ENCODE data around the gene ZNG1B. TPM values are rescaled to one million over a fixed set of nuclear protein-coding genes. Genes with fewer than 3 reads are reported as not detected.
A peak's percentile ranks its signal among the peaks of the same experiment; 100 is the strongest.
"Not testable (repeated sequence)": the region's sequence is repeated elsewhere in the genome, so short reads cannot be mapped to it uniquely, and the experiment has no call there.

Gene ZNG1B
- polyA plus RNA-seq, 1 donor = 38.4 TPM

DNA sequence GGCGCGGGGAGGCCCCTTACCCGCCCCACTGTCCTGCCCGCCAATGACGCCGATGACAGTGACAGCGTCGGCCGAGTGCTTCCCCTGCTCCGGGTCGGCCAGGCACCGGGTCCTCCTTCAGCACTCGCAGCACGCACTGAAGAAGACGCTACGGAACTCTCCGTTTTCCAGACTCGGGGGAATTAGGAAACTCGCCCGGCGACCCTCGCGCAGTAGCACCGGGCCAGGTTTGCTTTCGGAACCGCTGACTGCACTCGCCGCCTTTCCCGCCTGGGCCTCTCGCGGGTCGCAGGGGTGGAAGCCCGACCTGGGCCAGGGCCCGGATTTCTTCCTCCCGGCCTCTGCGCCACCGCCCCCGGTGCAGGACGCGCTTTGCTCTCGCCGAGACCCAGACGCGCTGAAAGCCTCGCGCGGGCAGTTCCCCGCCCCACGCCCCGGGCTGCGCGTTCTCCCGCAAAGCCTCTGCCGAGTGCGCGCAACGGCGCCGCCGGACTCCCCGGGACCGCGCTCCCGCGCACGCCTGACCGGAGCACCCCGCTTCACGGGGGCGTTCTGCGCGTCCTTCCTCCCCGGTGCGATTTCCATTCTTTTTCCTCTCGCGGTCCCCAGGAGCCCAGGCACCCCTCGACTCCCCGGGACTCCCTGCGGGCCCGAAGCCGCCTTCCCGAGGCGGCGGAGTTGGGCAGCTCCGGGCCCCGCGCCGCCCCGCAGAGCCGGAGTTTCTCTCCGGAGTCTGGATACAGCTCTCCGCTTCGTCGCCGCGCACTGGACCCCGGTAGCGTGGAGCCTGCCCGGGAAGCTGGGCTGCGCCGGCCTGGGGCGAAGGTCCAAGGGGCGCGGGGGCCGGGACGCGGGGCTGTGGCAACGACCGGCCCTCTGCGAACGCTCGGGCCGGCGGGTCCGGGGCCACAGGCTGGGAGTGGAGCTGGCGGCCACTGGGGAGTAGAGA, 65.9 kb downstream of the ZNG1B start:
- not testable (repeated sequence) for H3K4me1 ChIP-seq (ENCODE audit: control insufficient read depth, insufficient read depth, low read length); H3K9me3 ChIP-seq (ENCODE audit: control insufficient read depth, low read depth, low read length); H3K36me3 ChIP-seq (ENCODE audit: control insufficient read depth, insufficient read depth, low read length); H3K4me3 ChIP-seq (ENCODE audit: low read length); H3K27ac ChIP-seq (ENCODE audit: low read length)
- DNase-seq = peak in 1 of 2 donors; percentile 14
- no CpG with 5 or more reads among the region's 116 CpGs for WGBS (ENCODE audit: insufficient coverage, low lambda C conversion rate)
- H3K27me3 ChIP-seq (ENCODE audit: control insufficient read depth, insufficient read depth, low read length) = peaks cover 38% of the 10 kb centered on the region

DNA sequence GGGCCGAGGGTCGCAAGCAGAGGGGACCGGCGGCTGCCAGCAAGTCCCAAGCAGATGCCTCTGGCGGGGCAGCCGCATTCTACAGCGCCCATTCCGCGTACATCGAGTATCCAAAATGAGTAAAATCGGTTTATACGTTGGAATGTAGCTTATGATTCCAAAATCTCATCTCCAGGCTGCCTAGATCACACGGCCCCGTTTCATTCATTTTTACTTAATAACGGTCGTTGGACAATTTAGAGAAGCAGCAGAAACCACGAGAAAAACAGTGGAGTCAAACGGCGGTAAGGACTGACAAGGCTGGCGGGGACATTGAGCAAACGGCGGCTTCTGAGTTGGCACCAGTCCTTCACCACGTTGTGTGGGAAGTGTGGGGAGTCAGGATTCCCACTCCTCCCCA, 66.6 kb downstream of the ZNG1B start:
- peaks cover 41% of the 10 kb centered on the region for H3K27me3 ChIP-seq (ENCODE audit: control insufficient read depth, insufficient read depth, low read length)
- H3K27ac ChIP-seq (ENCODE audit: low read length); H3K36me3 ChIP-seq (ENCODE audit: control insufficient read depth, insufficient read depth, low read length); H3K4me3 ChIP-seq (ENCODE audit: low read length); H3K4me1 ChIP-seq (ENCODE audit: control insufficient read depth, insufficient read depth, low read length); H3K9me3 ChIP-seq (ENCODE audit: control insufficient read depth, low read depth, low read length): not testable (repeated sequence)
- peak in 1 of 2 donors; percentile 14 for DNase-seq
- no CpG with 5 or more reads among the region's 23 CpGs for WGBS (ENCODE audit: insufficient coverage, low lambda C conversion rate)

DNA sequence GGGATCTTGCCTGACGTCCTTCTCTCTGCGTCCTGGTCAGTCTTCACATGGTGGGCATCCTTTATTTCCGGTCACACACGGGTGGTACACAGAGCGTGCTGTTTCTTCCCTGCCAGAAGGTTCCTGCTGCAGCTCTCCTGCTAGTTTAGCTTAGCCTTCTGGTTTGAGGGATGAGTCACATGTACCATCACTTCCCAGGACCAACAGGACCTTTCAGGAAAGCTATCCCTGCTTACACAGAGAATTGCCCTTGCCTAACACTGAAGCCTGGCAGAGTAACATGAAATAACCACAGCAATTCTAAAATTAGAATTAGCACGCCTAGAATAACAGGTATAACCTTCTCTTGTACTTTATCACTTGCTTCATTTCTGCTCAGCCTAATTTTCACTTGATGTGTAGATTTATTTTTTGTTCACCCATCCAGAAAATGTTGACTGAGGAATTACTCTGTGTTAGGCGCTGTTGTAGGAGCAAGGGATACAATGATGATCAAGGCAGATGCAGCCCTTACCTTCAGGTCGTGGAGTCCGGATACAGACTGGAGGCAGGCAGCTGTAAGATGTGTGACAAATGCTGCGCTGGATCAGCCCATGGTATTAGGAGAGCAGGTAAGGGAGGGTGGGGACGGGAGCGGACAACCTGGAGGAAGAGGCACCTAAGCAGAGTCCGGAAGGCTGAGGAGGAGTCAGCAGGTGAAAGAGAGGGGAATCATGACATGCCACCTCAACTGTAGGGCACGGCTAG, 70.1 kb downstream of the ZNG1B start:
- DNase-seq; H3K4me3 ChIP-seq (ENCODE audit: low read length); H3K9me3 ChIP-seq (ENCODE audit: control insufficient read depth, low read depth, low read length); H3K27ac ChIP-seq (ENCODE audit: low read length); H3K4me1 ChIP-seq (ENCODE audit: control insufficient read depth, insufficient read depth, low read length); H3K36me3 ChIP-seq (ENCODE audit: control insufficient read depth, insufficient read depth, low read length): not testable (repeated sequence)
- WGBS (ENCODE audit: insufficient coverage, low lambda C conversion rate) = no CpG with 5 or more reads among the region's 14 CpGs
- H3K27me3 ChIP-seq (ENCODE audit: control insufficient read depth, insufficient read depth, low read length) = peaks cover 32% of the 10 kb centered on the region

DNA sequence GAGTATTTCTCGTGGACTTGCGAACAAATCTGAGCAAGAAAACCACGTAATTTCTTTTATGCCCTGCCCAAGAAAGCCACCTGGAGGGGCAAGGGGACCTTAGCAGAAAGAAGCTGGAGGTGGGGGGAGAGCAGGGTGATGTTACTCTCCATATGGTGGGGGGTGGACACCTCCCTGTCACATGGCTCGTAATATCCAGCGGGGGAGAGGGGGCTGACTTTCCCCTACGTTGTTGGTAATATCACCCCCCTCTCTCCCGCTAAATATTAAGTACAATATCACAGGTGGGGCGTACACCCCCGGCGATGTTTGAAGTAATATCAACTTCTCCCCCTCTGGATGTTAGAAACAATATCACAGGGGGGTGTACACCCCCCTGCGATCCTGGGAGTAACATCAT, 70.7 kb downstream of the ZNG1B start:
- no CpG with 5 or more reads among the region's 11 CpGs for WGBS (ENCODE audit: insufficient coverage, low lambda C conversion rate)

DNA sequence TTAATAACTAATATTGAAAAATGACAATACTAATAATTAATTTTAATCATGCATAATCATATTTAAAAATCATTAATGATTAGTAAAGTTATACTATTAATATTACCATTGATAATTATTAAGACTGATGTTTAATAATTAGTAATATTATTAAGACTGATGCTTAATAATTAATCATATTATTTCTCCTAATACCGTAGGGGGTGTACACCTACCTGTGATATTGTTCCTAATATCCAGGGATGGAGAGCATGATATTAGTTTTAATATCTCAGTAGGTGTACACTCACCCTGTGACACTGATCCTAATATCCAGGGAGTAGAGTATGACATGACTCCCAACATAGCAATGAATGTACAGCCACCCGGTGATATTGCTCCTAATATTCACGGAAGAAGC, 73.4 kb downstream of the ZNG1B start:
- WGBS (ENCODE audit: insufficient coverage, low lambda C conversion rate) = no CpG with 5 or more reads among the region's 3 CpGs
- DNase-seq = not testable (repeated sequence)

More for the DNA sequence above, 70.7 kb downstream of the ZNG1B start:
- peaks cover 26% of the 10 kb centered on the region for H3K27me3 ChIP-seq (ENCODE audit: control insufficient read depth, insufficient read depth, low read length)
- not testable (repeated sequence) for H3K9me3 ChIP-seq (ENCODE audit: control insufficient read depth, low read depth, low read length); DNase-seq; H3K36me3 ChIP-seq (ENCODE audit: control insufficient read depth, insufficient read depth, low read length); H3K4me3 ChIP-seq (ENCODE audit: low read length); H3K4me1 ChIP-seq (ENCODE audit: control insufficient read depth, insufficient read depth, low read length); H3K27ac ChIP-seq (ENCODE audit: low read length)

DNA sequence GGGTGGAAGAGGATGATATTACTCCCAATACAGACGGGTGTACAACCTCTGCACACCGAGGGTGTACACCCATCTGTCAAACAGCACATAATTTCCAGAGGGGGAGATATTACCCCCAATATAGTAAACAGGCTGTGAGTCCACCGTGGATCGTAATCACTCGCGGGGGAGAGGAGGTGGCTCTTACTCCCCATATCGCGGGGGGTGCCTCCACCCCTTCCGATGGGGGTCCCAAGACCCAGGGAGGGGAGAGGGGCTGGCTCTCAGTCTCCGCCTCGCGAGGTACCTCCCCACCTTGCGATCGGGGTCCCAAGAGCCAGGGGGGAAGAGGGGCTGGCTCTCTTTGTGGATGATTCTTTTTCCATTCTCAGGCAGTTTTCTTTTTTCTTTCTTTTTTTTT, 74.4 kb downstream of the ZNG1B start:
- not testable (repeated sequence) for H3K9me3 ChIP-seq (ENCODE audit: control insufficient read depth, low read depth, low read length); H3K36me3 ChIP-seq (ENCODE audit: control insufficient read depth, insufficient read depth, low read length); H3K4me1 ChIP-seq (ENCODE audit: control insufficient read depth, insufficient read depth, low read length); H3K4me3 ChIP-seq (ENCODE audit: low read length); DNase-seq; H3K27ac ChIP-seq (ENCODE audit: low read length)
- WGBS (ENCODE audit: insufficient coverage, low lambda C conversion rate) = no CpG with 5 or more reads among the region's 14 CpGs
- H3K27me3 ChIP-seq (ENCODE audit: control insufficient read depth, insufficient read depth, low read length) = peaks cover 12% of the 10 kb centered on the region

More for the DNA sequence above, 73.4 kb downstream of the ZNG1B start:
- peaks cover 12% of the 10 kb centered on the region for H3K27me3 ChIP-seq (ENCODE audit: control insufficient read depth, insufficient read depth, low read length)
- H3K36me3 ChIP-seq (ENCODE audit: control insufficient read depth, insufficient read depth, low read length); H3K4me1 ChIP-seq (ENCODE audit: control insufficient read depth, insufficient read depth, low read length); H3K9me3 ChIP-seq (ENCODE audit: control insufficient read depth, low read depth, low read length); H3K27ac ChIP-seq (ENCODE audit: low read length); H3K4me3 ChIP-seq (ENCODE audit: low read length): not testable (repeated sequence)

DNA sequence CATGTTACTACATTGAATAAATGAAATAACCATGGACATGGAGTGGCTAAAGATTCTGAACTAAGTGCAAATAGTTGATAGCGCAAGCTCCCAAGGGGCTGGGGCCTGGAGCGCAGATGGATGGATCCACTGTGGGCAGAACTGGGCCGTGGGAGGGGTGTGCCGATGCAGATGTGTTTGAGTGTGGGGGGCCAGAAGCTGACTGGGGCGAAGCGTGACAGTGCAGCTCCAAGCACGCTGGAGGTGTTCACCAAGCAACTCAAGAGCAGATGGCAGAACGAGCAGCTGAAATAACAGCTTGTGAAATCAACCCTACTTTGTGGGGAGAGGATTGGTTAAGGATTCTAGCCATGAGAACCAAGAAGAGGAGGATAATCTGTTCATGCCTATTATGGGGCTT, 78.0 kb downstream of the ZNG1B start:
- H3K27ac ChIP-seq (ENCODE audit: low read length); H3K4me1 ChIP-seq (ENCODE audit: control insufficient read depth, insufficient read depth, low read length); H3K4me3 ChIP-seq (ENCODE audit: low read length); H3K27me3 ChIP-seq (ENCODE audit: control insufficient read depth, insufficient read depth, low read length); H3K9me3 ChIP-seq (ENCODE audit: control insufficient read depth, low read depth, low read length); DNase-seq; H3K36me3 ChIP-seq (ENCODE audit: control insufficient read depth, insufficient read depth, low read length): not testable (repeated sequence)
- WGBS (ENCODE audit: insufficient coverage, low lambda C conversion rate) = no CpG with 5 or more reads among the region's 8 CpGs

DNA sequence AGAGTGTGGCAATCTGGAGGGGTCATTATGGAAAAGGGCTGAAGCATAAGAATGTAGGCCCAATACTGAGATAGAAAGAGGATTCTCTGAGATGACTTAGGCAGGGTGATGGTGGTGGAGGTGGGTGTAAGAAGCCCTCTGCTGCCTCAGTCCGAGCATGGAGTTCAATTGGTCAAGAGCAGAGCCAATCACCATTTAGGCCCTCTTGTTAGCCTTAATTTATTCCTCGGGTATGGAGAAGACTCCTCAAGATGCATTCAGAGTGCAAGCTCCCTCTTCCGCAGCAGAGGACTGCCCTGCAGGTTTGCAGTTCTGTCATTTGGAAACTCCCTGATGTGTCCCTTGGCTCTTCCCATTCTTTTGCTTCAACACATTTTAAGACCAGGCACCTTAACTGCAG, 78.5 kb downstream of the ZNG1B start:
- H3K4me1 ChIP-seq (ENCODE audit: control insufficient read depth, insufficient read depth, low read length); H3K36me3 ChIP-seq (ENCODE audit: control insufficient read depth, insufficient read depth, low read length); H3K9me3 ChIP-seq (ENCODE audit: control insufficient read depth, low read depth, low read length); DNase-seq; H3K27ac ChIP-seq (ENCODE audit: low read length); H3K4me3 ChIP-seq (ENCODE audit: low read length); H3K27me3 ChIP-seq (ENCODE audit: control insufficient read depth, insufficient read depth, low read length): not testable (repeated sequence)
- WGBS (ENCODE audit: insufficient coverage, low lambda C conversion rate) = no CpG with 5 or more reads among the region's 3 CpGs

DNA sequence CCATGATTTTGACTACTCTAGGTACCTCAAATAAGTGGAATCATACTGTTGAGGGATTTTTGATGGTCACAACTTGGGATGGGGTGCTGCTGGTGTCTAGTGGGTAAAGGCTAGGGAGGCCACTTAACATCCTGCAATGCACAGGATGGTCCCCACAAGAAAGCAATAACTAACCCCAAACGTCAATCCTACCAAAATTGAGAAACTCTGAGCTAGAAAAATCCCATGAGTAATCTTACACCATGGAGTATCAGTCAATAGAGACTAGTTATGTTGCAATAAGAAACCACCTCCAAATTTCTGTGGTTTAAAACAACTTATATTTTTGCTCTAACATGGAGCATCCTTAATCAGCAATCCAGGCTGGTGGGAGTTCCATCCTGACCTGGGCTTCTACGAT, 79.5 kb downstream of the ZNG1B start:
- H3K27ac ChIP-seq (ENCODE audit: low read length); H3K4me3 ChIP-seq (ENCODE audit: low read length); DNase-seq; H3K4me1 ChIP-seq (ENCODE audit: control insufficient read depth, insufficient read depth, low read length); H3K9me3 ChIP-seq (ENCODE audit: control insufficient read depth, low read depth, low read length); H3K27me3 ChIP-seq (ENCODE audit: control insufficient read depth, insufficient read depth, low read length); H3K36me3 ChIP-seq (ENCODE audit: control insufficient read depth, insufficient read depth, low read length): not testable (repeated sequence)
- WGBS (ENCODE audit: insufficient coverage, low lambda C conversion rate) = no CpG with 5 or more reads among the region's 2 CpGs

DNA sequence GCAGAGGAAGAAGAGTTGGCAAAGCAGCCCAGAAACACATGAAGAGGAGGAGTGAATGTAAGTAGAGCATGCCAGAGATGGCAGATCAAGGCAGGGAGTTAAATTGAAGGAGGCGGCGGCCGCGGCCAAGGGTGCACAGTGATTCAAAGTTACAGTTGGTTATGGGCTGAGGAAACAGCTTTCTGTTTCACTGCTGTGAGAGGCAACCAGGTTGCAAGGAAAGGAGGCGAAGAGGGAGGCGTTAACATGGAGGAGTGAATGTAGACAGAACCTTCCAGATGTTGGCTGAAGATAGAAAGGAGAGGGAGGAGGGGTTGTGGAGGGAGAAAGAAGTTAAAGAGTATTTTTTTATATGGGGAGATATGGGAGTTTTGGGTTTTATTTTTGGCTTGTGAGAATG, 83.3 kb downstream of the ZNG1B start:
- not testable (repeated sequence) for H3K27ac ChIP-seq (ENCODE audit: low read length); H3K36me3 ChIP-seq (ENCODE audit: control insufficient read depth, insufficient read depth, low read length); H3K4me3 ChIP-seq (ENCODE audit: low read length); H3K27me3 ChIP-seq (ENCODE audit: control insufficient read depth, insufficient read depth, low read length); H3K4me1 ChIP-seq (ENCODE audit: control insufficient read depth, insufficient read depth, low read length); DNase-seq; H3K9me3 ChIP-seq (ENCODE audit: control insufficient read depth, low read depth, low read length)
- WGBS (ENCODE audit: insufficient coverage, low lambda C conversion rate) = 100% methylated on average over 2 of the region's 6 CpGs

All from large intestine (tissue), 3 donors.